HG03097 (cell line): ENCODE data around the gene ADGRG3.

Experiments used
- ATAC-seq: cut with Tn5 transposase; IDR thresholded peaks from one replicate; pipeline ENCODE4 v1.9.1; 2021; ENCODE audit not compliant: unreplicated experiment, low FRiP score

ADGRG3 gene

GRCh38 chr16:57679016-57679415 is 10.9 kb downstream of the ADGRG3 start:
- no peak for ATAC-seq

GRCh38 chr16:57679767-57680482 is 11.8 kb downstream of the ADGRG3 start:
- ATAC-seq = no peak

GRCh38 chr16:57680842-57681375 is 12.8 kb downstream of the ADGRG3 start:
- no peak for ATAC-seq

GRCh38 chr16:57681950-57682728 is 14.0 kb downstream of the ADGRG3 start:
- no peak for ATAC-seq

- no peak for ATAC-seq
Observed at GRCh38 chr16:57682809-57683635, 14.9 kb downstream of the ADGRG3 start.

GRCh38 chr16:57683636-57684545 is 15.8 kb downstream of the ADGRG3 start:
- no peak for ATAC-seq

- no peak for ATAC-seq
Observed at GRCh38 chr16:57684626-57685358, 16.7 kb downstream of the ADGRG3 start.

GRCh38 chr16:57685633-57686032 is 17.5 kb downstream of the ADGRG3 start:
- no peak for ATAC-seq

- no peak for ATAC-seq
Observed at GRCh38 chr16:57686577-57686976, 18.5 kb downstream of the ADGRG3 start.

- ATAC-seq = no peak
Observed at GRCh38 chr16:57687363-57687929, 19.3 kb downstream of the ADGRG3 start.

- no peak for ATAC-seq
Observed at GRCh38 chr16:57688487-57688986, 20.4 kb downstream of the ADGRG3 start.

- no peak for ATAC-seq
Observed at GRCh38 chr16:57688987-57689761, 21.1 kb downstream of the ADGRG3 start.

- peak; percentile 70 for ATAC-seq
Observed at GRCh38 chr16:57689762-57690558, 21.9 kb downstream of the ADGRG3 start.

- ATAC-seq = no peak
Observed at GRCh38 chr16:57690782-57691471, 22.8 kb downstream of the ADGRG3 start.

GRCh38 chr16:57692636-57693035 is 24.5 kb downstream of the ADGRG3 start:
- no peak for ATAC-seq

GRCh38 chr16:57693550-57693949 is 25.4 kb downstream of the ADGRG3 start:
- no peak for ATAC-seq
